Dedifferentiated amniotic fluid mesenchymal stem cell (primary cell): ENCODE results near the gene CRB3.
A peak's percentile ranks its signal among the peaks of the same experiment; 100 is the strongest.
"Not testable (repeated sequence)": the region's sequence is repeated elsewhere in the genome, so short reads cannot be mapped to it uniquely, and the experiment has no call there.

Experiments
- DNase-seq: peaks from one replicate; pipeline ENCODE4 v3.0.0-alpha.2; 2016; ENCODE audit errors: extremely low spot score

The CRB3 gene, protein sequence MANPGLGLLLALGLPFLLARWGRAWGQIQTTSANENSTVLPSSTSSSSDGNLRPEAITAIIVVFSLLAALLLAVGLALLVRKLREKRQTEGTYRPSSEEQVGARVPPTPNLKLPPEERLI

DNA sequence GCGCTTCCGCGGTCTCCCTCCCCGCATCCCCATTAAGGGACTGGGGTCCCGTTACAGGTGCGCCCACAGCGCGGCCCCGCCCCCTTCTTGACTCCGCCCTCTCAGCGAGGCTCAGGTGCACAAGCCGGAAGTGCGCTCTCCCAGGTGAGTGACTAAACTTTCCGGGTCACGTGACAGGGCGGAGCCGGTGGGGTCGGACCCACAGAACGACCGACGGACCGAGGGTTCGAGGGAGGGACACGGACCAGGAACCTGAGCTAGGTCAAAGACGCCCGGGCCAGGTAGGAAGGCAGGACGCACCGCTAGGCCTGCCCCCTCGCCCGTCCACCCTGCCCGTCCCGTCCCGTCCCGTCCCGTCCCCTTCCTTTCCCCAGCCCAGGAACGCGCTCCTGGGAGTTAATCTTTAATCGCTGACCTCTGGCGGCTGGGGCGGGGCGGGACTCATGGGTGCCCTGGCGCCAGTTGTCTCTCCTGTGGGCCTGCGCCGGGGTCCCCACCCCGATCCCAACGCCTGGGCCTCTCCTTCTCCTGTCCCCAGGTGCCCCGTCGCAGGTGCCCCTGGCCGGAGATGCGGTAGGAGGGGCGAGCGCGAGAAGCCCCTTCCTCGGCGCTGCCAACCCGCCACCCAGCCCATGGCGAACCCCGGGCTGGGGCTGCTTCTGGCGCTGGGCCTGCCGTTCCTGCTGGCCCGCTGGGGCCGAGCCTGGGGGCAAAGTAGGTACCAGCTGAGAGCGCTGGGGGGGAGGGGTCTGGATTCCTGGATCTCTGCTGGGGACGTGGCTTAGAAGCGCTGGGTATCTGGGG, at the start of gene CRB3:
Gene CRB3, plus strand, starts transcription at position 202 of the 804 bp plus-strand sequence. Its CDS starts 431 bp downstream, at position 633.
- DNase-seq = no peak

DNA sequence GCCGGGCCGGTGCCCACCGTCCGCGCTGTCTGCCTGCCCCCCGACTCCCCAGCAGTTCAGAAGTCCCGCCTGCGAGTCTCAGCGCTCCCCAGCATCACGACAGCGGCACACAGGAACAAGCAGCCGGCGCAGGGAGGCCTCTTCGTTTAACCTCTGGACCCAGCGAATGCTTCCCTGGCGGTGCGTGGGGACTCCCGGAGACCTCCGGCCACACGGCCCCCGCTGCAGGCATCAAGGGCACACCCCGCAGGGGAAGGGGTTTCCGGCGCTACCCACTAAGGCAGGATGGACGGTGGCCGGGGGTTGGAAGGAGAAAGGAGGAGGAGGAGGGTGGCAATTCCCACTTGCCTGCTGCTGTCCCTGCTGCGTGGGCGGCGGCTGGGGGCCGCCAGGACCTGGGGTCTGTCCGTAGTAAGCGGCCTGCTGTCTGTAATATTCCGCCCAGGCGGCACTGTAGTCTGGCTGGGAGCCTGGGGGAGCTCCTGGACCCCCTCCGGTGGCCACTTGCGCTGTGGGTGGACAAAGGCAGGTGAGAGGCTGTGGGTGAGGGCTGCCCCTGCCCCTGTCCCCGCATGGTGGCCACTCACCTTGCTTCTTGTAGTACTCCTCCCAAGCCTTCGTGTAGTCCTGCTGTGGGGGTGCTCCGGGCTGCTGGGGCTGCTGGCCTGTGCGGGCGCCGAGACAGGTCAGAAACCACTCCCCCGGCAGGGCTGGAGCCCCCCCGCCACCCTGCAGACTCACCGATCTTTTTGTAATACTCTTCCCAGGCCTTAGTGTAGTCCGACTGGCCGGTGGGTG, 49.1 kb upstream of the CRB3 start:
- no peak for DNase-seq

DNA sequence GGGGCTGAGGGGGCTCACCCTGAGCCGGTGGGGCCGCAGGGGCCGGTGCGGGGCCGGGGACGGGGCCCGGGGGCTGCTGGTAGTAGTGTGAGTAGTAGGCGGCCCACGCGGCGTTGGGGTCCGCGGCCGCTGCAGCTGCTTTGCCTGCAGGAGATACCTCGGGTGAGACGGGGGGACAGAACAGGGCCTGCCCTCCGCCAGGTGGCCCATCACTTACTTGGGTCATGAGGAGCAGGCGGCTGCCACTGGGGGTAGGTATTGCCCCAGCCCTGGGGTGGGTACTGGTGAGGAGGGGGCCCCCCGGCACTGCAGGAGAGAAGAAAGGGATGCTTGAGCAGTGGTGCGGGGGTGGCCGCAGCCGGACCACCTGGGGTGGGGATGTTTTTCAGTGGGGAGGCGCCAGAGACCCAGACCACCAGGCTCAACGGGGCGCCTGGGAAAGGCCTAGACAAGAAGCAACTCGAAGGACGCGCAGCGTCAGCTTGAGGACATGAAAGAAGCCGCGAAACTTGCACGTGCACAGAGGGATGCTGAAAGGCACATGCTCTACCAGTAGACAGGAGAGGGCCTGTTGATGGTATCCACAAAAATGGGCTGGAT, 48.4 kb upstream of the CRB3 start:
- no peak for DNase-seq

DNA sequence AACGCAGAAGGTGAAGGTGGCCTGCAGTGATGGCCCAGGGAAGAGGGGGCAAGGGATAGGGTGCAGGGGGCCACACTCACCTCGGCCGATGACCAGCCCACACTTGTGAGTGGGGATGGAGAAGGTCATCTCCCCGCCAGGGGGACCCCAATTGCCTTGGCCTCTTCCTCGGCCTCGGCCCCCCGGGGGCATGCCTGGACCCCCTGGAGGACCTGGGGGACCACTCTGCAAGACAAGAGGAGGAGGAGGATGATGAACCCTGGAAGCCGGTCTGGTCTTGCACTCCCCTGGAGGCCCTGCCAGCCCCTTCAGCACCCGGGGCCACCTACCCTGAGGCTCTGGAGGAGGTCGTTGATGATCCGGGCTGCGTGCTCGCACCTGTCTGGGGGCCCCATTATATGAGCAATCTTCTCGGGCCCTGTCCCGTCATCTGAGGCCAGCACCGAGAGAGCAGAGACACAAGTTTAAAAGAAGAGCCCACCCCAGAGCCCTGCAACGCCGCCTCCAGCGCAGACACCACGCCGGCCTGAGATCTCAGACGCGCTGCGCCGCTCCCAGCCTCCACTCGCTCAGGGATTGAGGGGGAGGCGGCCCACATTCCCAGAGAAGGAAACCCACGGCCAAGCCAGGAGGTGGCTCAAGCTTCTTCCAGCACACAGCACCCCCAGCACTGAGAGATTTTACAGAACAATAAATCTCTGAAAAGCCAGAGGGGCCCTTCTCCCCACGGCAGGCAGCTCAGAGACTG, 47.2 kb upstream of the CRB3 start:
- no peak for DNase-seq

DNA sequence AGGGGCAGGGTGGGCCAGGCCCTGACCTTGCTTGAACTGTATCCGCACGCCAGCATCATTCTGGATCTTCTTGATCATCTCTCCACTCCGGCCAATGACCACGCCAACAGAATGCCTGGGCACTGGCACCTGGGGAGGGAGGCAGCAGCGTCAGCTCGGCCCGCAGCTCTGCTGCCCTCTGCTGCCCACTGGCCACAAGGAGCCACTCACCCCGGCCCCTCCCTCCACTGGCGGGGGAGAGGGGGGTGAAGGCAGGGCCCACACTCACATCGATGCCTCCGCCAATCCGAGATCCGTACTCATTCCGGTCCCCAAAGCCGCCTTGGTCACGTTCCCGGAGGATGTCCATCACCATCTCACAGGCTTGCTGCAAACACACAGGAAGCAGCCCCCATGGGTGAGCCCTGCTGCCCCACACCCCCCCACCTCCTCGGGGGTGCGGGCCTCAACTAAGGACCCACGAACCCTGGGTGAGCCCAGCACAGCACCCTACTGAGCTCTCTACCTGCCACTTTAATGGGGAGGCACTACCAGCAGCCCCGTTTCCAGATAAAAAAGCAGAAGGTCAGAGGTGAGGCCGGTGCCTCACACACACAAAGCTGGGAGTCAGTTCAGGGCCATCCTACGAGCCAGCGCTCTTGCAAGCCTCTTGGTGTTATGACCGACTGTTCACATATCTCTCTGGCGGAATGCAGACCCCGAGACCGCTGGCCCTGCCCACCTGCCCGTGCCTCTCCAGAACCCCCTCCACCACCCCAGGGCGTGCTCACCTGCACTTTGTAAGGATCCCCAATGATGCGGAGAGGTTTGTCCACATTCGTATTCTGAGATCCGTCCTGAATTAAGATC, 46.1 kb upstream of the CRB3 start:
- DNase-seq = no peak

DNA sequence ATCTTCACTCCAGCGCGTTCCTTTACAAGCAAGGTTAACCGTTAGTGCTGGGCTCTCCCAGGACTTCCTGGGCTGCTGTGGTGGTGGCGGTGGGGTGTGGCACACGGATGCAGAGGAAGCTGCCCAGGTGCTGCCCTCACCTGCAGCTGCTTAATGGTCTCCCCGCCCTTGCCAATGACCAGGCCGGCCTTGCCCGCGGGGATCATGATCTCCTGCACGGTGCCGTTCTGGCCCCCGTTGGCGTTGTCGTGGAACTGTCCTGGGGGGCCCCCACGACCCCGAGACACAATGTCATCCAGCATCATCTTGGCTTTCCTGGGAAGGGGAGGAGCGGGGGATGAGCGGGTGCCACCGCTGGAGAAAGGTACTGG, 45.5 kb upstream of the CRB3 start:
- DNase-seq = no peak

DNA sequence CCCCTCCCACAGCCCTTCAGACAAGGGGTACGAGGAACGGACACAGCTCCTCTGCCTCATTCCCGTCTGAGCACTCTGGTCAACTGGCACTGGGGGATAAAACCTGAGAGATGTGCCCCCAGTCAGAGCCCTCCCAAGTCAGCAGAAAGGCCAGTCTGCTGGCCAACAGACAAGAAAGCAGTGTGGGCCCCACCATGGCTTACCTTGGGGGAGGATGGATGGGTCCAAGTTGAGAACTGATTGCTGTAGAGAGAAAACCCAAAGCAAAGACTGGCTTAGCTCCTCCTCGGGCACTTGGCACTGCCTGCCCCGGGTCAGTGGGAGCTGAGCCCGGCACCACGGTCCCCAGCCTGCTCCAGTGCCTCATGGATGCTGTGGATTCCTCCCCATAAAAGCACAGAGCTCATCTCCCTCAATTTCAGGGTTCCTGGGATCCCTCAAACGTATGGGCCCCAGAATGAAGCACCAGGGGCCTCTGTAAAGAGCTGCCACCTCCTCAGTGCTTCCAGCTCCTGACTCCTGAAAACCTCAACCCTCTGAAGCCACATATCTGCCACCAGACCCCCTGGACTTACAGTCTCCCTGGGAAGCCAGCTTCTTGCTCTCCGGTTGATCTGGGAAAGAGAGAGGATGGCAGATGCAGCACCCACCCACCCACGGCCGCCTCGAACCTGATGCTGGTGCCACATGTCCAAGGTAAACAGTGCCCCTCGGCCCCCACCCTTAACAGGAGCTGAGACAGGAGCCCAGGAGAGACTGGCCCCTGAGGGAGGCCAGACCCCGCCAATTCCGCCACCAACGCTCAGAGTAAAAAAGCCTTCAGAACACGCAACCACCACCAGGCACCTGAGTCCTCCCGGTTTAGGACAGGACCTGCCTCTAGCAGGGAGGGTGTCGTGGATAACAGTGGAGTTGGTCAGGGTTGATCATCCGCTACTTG, 42.7 kb upstream of the CRB3 start:
- DNase-seq = no peak

DNA sequence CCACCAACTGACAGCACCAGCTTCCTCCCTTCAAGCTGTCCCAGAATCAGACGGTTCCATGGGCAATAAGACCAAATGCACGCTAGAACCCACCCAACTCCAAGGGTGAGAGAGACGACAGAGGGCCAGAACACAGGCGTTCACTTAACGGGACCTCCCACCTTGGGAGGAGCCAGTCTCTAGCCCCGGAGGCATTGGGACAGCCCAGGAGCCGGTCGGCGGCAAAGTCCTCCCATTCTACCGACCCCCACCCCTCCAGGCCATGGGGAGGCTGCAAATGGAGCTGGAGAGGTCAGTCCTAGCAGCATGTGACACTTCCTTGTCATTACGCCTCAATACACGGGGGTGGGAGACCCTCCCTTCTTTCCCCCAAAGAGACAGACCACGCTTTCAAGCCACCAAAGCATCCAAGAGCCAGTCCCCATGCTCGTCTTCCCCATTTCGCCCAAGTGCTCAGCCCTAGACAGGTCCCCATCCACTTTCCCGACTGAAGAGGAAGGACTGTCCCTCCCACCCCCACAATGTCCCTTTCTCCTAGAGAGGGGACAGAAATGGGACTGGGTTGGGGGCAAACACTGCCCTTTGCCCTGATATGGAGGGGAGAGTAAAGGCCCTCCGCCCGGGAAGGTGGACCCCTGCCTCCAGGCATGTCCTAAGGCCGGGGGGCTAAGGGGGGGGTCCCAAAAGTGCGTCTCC, 40.4 kb upstream of the CRB3 start:
- peak; percentile 17 for DNase-seq

DNA sequence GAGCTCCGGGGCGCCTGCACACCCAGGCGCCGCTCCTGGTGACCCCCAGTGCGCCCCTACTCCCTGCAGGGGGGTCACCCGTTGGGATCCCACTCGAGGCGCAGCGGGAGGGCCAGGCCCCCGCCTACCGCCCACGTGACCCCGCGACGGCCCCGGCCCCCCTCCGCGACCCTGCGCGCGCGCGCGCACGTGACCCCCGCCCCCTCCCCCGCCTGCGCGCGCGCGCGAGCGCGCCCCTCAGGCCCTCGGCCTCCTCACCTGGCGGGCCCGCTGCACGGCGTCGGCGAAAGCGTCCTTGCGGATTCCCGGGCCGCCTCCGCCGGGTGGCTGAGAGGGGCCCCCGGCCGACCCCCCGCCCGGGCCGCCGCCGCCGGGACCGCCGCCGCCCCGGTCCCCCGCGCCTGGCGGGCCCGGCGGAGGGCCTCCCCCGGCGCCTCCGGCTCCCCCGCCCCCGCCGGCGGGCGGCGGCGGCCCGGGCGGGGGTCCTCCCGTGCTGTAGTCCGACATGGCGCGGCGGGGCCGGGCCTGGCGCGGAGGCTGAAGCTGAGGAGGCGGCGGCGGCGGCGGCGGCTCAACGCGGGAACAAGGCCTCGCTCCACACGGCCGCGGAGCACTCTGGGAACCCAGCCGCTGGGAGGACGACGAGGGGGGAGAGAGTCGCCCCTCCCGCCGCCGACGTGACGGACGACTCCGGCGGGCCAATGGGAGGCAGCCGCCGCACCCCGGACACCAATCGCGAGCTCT, 39.7 kb upstream of the CRB3 start, which contains the start of gene KHSRP:
Gene KHSRP, minus strand, starts transcription at position 617 of the 744 bp plus-strand sequence. Its CDS starts 110 bp downstream, at position 507.
- no peak for DNase-seq

DNA sequence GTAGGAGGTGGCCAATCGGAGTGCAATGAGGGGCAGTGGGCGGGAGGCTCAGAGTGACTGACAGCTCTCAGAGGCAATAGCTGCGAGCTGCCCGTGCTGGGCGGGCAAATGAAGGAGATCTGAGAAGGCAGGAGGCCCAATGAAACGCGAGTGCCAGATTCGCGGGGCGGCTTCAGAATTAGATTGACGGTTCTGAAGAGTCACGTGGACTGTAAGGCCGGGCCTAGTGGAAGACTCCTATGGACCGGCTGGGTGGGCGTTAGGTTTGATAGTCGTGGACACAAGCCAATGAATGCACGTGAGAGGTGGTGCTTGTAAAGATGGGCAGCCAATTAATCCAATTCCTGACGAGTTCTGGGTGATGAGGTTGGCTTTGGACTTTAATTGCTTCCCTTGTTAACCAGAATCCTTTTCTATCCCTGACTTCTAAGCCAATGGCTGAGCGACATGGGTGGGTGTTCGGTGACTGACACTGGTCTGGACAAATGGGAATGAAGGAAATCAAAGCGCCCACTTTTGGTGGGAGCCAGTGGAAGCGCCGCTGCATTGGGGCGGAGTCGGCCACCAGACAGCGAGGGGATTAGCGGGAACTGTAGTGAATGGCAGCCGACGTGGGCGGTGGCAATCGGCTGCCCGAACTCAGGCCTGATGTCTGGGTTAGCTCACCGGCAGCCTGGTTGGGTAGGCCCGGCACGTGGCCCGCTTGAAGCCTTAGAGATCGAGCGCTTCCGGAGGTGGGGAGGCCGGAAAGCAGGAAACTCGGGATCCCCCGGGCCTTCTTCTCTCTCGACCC, 38.9 kb upstream of the CRB3 start:
- DNase-seq = peak; percentile 100

DNA sequence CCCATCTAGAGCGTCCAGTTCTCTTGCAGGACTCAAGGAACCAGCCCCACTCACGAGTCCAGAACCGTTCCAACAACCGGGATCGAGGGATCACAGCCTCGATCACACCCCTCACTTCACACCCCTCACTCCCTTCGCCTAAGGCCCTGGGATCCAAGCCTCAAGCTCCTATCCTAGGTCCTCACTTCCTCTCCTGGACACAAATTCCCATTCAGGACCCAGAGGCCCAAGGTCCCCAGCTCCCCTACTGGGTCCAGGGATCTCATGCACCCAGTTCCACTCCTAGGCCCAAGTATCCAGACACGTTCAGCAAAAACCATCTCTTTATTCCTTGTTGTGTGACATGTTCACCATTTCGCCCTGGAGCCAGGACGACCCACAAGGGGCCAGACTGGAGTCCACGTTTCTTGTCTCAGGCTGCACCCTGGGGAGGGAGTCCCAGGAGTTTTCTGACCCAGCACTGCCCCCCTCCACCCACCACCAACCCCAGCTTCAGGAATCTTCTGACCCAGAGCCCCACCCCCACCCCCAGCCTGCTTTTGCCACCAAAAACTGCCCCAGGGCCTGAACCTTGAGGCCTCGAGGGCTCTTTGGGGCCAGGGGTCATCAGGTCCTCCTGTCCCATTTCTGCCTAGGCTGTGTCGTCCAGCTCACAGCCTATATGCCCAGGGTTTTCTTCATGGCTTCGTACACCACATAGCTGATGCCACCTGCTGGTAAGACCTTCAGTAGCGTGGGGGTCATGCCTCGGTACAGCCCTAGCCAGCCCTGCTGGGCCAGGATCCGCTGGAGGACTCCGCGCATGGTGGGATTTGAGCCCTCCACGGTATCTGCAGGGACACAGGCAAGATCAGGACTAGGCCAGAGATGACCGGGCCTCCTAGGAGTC, 38.1 kb upstream of the CRB3 start:
- no peak for DNase-seq

DNA sequence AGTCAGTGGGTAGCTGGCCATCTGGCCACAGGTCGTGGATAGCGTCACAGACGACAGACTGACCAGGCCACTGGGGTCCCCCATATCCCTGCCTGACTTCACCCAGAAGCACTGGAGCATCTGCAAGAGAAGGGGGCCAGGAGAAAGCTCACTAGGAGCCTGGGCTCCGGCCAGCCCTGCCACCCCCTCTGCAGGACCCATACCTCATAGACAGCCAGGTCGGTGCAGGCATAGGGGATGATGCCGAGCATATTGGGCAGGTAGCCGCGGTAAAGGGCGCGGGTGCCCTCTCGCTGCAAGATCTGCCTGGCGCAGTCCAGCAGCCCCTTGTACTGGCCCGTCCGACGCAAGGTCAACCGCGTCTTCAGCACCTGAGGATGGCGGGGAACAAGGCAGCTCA, 36.9 kb upstream of the CRB3 start:
- DNase-seq = no peak

DNA sequence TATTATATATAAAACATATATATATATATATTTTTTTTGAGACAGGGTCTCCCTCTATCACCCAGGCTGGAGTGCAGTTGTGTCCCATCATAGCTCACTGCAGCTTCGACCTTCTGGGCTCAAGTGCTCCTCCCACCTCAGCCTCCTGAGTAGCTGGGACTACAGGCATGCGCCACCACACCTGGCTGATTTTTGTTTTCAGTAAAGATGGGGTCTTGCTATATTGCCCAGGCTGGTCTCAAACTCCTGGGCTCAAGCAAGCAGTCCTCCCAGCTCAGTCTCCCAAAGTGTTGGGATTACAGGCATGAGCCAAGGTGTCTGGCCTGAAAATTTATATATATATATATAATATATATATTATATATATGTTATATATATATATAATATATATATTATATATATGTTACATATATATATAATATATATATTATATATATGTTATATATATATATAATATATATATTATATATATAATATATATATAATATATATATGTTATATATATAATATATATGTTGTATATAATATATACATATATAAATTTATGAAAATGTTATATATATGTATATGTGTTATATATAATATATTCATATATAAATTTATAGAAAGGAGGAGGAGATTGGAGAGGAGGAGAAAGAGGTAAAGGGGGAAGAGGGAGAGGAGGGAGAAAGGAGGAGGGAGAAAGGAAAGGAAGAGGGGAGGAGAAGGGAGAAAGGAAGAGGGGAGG, 35.2 kb upstream of the CRB3 start:
- DNase-seq = not testable (repeated sequence)

DNA sequence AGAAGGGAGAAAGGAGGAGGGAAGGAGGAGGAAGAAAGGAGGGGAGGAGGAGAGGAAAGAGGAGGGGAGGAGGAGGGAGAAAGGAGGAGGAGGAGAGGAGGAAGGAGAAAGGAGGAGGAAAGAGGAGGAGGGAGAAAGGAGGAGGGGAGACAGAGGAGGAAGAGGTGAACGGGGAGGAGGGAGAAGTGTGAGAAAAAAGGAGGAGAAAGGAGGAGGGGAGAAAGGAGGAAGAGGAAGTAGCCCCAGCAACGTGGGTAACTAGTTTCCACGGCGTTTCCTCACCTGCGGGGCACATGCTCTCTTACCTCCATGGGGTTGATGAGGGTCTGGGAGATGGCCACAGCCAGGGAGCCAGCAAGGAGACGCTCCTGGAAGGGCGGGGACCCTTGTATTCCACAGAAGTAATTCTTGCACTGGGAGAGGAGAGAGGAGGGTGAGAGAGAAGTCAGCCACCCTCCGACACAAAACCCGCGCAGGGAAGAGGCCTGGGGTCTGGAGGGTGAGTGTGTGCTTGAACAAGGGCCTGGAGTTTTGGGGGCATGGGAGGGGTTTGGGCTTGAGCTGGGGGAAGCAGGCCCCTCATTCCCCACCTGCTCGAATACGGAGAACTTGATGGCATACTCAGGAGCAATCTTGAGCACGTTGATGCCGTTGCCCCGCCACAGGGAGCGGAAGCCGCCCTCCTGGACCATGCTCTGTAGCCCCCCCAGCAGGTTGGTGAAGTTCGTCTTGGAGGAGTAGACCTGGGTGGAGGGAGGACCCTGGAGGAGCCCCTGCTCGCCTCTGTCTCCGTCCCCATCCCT, 34.5 kb upstream of the CRB3 start:
- no peak for DNase-seq

DNA sequence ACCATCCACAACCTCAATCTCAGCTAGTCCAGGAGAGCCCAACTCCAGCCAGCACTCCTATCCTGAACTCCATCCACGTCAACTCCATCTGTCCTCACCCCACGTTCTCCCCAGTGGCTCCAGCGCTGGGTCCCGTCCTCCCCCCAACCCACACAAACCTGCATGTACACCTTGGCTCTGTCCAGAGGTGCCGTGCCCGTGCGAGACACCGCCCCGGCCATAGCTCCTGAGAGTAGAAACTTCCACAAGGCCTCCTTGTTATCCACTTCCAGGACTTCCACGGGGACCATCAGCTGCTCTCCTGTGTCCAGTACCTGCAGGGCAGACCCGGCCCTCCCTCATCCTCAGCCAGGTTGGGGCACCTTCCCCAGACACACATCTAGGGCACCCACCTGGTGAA, 32.2 kb upstream of the CRB3 start:
- no peak for DNase-seq
